GM19328 (cell line): Measurements from ENCODE around the gene HK1.
A peak's percentile ranks its signal among the peaks of the same experiment; 100 is the strongest.

Experiments used
- ATAC-seq: cut with Tn5 transposase; IDR thresholded peaks from one replicate; pipeline ENCODE4 v1.9.1; 2021; ENCODE audit warnings: mild to moderate bottlenecking, moderate library complexity; ENCODE audit not compliant: unreplicated experiment

HK1 gene

DNA sequence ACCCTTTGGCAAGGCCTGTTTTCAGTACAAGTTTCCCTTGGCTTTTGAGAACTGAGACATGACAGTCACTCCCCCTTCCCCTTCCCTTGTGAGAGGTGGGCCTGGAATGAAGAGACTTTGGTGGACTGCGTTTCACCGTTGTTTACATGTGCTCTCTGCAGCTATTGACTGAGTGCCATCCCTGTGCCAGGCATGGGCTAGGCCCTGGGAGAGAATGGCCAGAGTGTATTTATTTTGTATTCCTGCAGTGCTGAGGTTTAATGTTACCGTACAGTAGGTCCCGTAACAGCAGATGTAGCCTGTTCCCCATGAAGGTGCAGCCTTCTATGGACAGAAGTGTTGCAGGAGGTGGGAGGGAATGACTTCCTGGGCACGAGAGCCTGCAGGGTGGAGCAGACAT, 88.4 kb downstream of the HK1 start:
- no peak for ATAC-seq

DNA sequence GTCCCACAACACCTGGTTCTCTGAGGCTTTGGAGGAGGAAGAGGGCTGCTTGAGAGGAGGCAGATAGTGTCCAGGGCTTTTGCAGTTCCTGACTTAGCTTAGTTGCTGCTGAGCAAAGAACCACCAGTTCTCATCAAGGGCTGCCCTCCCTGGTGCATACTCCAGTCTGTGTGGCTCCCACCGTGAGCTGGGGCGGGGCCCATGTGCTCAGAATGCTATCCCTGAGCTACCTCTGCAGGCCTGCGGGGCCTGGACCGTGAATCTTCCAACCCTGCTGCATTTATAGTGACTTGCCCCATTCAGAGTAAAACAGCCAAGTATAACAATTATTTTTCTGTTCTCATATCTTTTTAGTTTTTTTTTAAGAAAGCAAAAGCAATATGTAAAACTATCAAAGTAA, 89.2 kb downstream of the HK1 start:
- no peak for ATAC-seq

DNA sequence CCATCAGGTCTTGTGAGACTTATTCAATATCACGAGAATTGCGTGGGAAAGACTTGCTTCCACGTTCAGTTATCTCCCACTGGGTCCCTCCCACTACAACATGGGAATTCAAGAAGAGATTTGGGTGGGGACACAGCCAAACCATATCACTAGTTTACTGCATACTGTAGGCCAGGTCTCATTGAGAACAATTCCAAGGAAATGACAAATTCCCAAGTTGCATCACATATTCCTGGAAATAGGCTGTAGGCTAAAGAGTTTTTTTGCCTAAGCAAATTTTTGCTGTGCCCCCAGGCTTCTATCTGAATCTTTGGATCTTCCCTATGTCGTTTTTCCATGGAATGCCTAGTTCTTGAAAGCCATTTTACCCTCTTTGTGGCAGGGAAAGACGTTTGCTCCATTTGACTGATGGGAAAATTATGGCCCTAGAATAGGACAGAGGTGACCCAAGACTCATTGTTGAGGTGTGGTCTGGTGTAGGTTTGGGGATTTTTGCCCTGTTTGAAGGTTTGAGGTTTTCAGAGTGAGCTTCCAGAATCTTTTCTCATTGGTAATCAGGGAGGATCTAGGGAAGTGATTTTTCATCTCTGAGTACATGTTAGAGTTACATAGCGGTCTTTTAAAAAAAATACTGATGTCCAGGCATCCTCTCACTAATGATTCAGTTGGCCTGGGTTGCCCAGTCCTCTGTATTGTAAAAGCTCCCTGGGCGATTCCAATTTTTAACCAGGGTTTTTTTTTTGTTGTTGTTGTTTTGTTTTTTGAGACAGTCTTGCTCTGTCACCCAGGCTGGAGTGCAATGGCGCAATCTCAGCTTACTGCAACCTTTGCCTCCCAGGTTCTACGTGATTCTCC, 94.1 kb downstream of the HK1 start:
- ATAC-seq = no peak

DNA sequence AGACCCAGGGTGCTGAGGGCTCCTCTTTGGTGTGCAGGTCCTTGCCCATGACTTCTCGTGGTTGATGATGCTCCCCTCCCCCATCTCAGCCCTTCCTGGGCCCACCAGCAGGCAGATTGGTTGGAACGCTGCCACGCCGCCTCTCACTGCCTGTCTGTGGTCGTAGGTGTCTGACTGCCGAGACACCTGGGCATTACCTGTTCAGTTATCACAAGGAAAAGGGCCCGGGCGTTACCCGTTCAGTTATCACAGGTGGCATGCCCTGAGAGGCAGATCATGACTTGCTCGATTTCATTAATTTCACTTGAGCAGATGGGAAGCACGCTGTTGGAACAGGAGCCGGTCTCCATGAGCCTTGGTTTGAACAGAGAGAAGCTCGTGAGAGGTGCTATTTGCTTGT, 95.9 kb downstream of the HK1 start:
- no peak for ATAC-seq

DNA sequence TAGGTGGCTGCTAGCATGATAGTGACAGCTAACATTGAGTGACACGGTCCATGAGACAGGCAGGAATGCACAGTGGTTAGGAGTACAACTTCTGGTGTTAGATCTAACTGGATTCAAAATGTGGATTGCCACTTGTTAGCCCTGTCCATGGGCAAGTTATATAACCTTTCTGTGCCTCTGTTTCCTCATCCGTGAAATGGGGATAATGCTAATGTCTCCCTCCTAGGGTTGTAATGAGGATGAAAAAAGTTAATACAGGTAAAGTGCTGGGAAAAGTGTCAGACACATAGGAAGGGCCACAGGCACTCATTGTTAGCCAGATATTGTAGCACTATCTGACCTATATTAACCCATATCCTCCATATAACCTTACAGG, 96.6 kb downstream of the HK1 start:
- no peak for ATAC-seq

DNA sequence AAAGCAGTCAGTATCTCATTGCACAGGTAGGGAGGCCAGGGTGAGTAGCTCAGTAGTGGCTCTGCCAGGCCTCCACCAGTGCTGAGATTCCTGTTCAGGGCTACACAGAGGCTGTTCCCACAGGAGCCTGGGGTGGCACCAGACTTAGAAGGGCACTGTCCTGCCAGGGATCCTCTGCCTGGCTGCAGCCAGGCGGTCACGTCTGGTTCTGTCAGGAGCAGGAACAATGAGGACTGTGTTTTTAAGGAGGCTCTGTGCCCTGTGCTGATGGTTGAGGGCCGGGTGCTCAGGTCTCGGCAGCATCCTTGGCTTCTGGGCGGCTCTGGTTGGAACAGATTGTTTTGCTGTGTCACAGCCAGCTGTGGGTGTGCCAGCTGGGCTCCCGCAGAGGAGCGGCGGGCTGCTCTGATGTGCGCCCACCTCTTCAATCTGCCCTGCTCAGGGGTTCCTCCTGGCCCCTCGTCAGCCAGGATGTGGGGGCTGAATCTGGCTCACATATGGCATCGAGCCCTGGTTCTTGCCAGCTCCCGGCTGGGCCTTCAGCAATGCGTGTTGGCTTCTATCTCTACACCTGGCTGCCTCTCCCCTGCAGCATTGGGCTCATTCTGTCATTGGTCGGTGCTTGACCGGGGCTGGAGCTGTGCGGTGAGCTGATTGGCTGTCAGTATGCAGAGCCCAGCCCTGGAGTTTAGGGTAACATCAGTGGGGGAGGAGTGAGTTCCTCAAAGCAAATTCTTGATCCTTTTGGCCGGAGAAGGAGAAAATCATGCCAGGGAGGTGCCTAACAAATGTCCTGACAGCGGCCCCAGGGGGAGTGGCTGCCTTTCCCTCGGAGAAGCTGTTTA, 97.2 kb downstream of the HK1 start:
- no peak for ATAC-seq

DNA sequence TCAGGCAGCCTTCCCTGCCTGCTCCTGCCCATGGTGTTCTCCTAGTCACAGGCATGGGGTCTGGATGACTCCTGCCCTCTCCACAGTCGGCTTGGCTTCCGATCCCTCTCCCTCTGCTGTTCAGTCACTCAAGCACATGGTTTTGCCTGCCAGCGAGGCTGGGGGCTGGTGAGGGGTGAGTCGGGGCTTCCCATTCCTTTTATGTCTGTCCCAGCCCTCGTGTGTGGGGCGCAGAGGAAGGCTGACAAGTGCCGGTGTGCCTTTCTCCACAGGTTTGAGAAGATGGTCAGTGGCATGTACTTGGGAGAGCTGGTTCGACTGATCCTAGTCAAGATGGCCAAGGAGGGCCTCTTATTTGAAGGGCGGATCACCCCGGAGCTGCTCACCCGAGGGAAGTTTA, 98.4 kb downstream of the HK1 start:
- ATAC-seq = no peak

DNA sequence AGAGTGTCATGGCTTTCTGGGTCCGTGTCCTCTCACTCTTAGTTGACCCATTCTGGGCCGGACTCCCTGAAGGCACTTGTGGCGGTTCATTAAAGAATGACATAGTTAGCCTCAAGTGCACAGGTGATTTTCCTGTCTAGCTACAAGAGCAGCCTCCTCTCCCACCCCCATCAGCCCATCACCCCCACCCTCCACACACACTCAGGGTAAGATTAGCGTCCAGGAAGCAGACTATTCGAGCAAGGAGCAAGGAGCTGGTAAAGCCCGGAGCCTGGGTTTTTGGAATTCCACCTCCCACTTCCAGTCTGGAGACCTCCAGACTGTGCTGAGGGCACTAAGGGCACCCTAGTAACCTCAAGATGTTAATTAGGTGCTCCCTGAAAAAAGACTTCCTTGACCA, 98.9 kb downstream of the HK1 start:
- no peak for ATAC-seq

DNA sequence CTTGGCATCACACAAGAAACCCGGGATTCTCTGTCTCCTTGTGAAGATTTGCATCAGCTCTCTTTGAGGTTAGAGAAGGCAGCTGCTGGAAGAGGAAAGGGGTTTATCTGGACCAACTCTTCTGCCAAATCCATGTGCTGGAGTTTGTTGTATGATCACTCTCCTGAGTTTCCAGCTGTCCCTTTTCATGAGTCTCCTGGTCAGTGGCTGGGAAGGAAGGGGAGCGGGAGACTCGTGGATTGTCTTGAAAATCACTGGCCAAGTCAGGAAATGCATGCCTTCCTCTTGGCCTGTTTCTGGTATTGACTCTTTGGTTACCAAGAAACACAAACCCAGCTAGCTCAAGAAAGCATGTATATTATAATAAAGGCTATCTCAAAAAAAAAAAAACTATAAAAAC, 99.6 kb downstream of the HK1 start:
- ATAC-seq = no peak

DNA sequence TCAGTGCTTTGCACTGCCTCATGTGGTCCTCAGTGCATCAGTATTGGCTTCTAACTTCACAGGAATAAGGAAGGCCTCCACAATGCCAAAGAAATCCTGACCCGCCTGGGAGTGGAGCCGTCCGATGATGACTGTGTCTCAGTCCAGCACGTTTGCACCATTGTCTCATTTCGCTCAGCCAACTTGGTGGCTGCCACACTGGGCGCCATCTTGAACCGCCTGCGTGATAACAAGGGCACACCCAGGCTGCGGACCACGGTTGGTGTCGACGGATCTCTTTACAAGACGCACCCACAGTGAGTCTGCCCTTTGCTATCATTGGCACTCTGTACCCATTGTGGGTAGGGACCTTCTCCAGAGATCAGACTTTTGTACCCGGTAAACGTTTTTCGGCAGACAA, 101.5 kb downstream of the HK1 start:
- no peak for ATAC-seq

DNA sequence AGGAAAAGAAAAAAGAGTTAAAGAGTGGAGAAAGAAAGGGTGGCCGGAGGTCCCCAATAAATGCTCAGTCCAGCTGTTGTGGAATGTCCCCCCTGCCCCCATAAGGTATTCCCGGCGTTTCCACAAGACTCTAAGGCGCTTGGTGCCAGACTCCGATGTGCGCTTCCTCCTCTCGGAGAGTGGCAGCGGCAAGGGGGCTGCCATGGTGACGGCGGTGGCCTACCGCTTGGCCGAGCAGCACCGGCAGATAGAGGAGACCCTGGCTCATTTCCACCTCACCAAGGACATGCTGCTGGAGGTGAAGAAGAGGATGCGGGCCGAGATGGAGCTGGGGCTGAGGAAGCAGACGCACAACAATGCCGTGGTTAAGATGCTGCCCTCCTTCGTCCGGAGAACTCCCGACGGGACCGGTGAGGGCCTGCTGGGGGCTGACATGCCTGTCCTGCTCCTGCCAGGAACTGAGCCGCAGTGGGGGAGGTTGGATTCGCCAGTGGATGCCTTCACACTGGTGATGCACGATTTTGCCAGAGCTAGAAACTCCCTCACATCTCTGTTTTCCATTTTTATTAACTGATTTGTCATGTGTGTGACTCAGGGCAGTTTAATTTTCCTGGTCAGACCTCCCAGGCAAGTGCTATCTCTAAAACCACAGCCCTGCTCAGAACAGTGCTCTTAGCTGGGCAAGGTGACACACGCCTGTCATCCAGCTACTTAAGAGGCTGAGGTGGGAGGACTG, 104.3 kb downstream of the HK1 start:
- no peak for ATAC-seq

DNA sequence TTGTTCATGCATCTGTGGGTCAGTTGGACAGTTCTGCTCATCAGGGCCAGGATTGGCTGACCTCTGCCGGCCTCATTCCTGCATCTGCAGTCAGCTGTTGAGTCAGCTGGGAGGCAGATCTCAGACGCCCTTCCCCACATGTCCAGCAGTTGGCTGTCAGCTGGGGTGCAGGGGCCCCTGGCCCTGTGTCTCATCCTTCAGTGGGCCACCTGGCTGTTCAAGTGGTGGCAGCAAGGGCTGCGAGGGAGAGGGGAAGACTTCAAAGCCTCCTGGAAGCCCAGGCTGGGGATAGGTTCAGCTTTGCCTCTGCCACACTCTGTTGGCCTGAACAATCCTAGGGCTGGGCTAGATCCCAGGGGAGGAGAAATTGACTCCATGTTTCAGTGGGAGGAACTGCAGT, 105.3 kb downstream of the HK1 start:
- no peak for ATAC-seq

DNA sequence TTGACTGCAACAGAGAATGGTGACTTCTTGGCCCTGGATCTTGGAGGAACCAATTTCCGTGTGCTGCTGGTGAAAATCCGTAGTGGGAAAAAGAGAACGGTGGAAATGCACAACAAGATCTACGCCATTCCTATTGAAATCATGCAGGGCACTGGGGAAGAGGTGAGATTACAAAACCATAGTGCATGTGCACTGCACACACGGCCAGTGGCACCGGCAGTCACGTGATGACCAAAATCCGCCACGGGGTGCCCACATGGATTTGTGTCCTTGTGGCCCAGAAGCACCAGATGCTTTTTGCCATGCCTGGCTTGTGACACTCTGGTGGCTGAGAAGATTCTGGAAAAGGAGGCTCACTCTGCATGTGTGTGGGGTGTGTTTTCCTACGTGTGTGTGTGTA, 106.0 kb downstream of the HK1 start:
- ATAC-seq = no peak

DNA sequence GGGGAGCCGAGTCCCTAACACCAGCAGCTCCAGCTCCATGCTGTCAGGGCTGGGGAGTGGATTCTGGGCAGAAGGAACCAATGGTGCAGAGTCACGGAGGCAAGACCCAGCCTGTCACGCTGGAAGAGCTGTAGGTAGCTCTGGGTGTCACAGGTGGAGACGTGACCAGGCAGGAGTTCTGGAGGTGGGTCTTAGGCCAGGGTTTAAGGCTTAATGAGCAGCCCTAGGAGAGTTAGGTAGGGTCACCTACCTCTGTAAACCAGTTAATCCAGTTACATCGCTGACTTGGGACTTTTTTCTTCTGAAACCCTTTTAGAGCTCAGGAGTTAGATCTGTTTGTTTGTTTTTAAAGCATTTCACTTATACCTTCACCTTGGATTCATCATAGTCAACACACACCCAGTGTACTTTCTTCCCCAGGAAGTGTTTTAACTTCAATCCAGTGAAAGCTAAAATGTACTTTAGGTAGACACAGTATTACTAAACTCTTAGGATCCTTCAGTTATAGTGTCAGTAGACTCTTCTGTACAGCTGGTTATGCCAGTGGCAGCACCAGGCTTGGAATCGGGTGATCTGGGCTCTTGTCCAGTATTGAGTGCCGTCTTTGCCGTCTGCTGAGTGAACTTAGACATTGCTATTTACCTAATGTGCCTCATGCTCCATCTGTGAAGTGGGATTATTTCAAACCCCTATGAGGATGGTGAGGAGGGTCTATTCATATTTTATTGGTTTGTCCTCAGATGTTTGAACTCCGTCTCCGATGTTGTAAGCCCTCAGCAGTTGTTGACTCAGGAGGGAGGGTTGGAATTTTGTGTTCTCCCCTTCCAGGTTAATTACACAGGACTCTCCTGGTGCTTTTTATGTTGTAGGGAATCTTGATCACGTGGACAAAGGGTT, 107.4 kb downstream of the HK1 start:
- ATAC-seq = no peak

DNA sequence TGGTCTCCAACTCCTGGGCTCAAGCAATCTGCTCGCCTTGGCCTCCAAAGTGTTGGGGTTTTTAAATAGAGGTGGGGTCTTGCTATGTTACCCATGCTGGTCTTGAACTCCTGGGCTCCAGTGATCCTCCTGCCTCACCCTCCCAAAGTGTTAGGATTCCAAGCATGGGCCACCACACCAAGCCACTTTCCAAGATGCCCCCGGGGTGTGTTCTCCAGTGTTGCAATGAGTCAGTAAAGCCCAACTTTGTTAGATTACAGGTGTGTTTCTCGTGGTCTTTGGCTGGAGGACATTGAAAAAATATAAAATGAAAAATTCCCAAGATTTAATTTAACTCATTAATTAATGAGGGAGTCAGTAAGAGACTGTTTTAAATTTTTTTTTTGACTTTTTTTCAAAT, 109.2 kb downstream of the HK1 start:
- ATAC-seq = no peak

DNA sequence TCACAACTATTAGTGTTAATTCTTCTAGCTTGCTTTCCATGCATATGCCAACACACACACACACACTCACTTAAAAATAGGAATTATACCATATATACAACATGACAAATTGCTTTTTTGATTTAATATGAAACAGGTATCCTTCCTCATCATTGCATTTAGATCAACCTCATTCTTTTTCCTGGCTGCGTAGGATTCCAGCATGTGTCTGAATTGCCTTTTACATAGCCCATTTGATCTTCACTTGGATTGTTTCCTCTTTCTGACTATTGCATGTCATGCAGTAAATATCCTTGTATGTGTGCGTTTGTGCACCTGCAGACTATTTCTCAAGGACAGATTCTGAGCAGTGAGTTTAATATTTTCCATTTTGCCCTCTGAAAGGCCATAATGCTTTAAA, 110.2 kb downstream of the HK1 start:
- no peak for ATAC-seq

DNA sequence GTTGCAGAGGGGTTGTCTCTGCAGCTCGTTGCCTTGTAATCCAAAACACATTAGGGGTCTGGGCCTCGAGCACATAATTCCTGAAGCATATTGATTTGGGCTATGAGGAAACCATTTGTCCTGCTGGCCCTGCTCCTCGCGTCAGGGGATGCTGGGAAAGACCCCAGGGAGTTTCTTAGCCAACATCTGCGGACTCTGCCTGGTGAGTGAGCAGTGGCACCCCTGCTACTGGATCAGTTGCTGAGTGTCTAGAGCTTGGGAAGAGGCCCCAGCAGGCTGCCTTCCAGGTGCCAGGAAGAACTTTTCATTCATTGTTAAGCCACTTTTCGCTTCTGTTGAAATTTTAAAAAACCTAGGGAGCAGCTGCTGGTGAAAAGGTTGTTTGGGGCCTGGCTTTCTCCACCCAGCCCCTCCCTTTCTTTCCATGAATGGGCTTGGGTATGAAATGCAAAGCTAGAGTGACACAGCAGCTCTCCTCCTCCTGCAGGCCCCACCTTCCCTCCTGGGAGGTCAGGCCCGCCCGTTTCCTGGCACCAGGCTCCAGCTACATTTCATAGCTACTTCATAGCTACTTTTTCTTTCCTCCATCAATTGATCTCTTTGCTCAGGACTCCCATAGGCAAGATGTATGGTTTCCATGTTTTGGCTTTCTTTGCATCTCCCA, 111.7 kb downstream of the HK1 start:
- ATAC-seq = no peak

DNA sequence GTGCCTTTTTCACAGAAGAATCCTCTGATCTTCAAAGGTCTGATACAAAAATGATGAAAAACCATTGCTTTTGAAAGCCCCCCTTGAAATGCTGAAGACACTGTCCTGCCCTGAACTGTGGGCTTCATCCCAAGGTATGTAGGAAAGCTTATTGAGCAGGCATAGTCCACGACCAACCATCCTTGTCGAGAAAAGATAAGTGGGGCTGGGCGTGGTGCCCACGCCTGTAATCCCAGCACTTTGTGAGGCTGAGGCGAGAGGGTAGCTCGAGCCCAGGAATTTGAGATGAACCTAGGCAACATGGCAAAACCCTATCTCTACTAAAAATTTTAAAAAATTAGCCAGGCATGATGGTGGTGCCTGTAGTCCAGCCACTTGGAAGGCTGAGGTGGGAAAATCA, 112.9 kb downstream of the HK1 start:
- no peak for ATAC-seq

DNA sequence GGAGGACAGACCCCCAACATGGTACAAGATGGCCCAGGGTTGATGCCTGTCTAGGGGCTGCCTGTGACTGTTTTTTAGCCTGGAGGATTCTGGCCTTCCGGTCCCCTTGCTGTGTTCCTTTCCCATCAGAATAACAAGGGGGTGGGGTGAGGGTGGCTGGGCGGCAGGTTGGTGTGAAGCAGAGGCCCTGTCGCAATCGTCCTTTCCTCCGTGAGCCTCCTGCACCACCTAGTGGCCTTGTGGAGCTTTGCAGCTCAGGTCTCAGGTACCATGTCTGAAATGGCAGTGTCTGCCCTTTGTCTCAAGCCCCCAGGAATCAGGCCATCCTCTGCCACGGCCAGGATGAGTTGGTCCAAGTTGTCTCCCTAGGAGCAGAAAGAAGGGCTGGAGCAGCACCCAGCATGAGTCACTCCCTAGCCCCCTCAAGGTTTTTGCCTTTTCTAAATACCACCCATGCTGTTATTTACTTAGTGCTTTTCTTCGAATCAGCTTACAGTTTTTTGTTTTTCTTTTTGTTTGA, 114.2 kb downstream of the HK1 start:
- ATAC-seq = peak; percentile 77

DNA sequence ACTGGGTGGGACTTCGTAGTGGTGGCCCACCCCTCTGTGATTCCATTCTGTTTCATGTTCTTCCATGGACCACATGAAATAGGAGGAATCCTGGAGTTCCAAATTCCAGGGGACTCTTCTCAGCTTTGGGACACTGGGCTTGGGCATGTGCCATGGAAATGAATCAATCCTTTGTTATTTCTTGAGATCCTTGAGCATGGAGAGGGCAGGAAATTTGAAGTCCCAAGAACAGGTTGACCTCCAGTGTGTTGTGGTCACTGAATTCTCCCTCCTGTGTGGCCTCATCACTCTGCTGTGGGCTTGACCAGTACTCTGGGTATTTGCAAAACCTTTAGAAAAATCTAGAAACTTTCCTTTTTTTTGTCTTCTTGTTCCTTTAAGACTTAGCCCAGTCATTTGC, 115.7 kb downstream of the HK1 start:
- ATAC-seq = no peak
